ENCODE data around the gene TTC39C.
A peak's percentile ranks its signal among the peaks of the same experiment; 100 is the strongest.

Gene TTC39C

GRCh38 chr18:24089515-24090337 is 75.2 kb downstream of the TTC39C start:
- no peak for DNase-seq

GRCh38 chr18:24090876-24091275 is 76.3 kb downstream of the TTC39C start:
- no peak for DNase-seq

DNA sequence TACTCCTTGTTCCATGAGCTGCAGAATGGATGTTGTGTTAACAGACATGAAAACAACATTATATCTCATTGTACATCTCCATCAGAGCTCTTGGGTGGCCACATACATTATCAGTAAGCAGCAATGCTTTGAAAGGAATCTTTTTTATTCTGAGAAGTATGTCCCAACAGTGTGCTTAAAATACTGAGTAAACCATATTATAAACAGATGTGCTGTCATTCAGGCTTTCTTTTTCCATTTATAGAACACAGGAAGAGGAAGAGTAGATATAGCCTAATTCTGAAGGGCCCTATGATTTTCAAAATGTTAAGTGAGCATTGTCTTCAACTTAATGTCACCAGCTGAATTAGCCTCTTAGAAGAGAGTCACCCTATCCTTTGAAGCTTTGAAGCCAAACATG is 80.0 kb downstream of the TTC39C start:
- DNase-seq, result no peak

GRCh38 chr18:24095976-24096375 is 81.4 kb downstream of the TTC39C start:
- DNase-seq, result no peak

- no peak for DNase-seq
Observed at GRCh38 chr18:24103320-24104021, 88.9 kb downstream of the TTC39C start.

- no peak for DNase-seq
Observed at GRCh38 chr18:24104486-24104885, 89.9 kb downstream of the TTC39C start.

GRCh38 chr18:24108641-24109040 is 94.1 kb downstream of the TTC39C start:
- DNase-seq, result no peak

- DNase-seq, result no peak
Observed at GRCh38 chr18:24111936-24112335, 97.4 kb downstream of the TTC39C start.

- no peak for DNase-seq
Observed at GRCh38 chr18:24112464-24112863, 97.9 kb downstream of the TTC39C start.

- DNase-seq, result no peak
Observed at GRCh38 chr18:24112874-24113615, 98.5 kb downstream of the TTC39C start.

GRCh38 chr18:24114924-24115549 is 100.5 kb downstream of the TTC39C start:
- DNase-seq, result no peak

- no peak for DNase-seq
Observed at GRCh38 chr18:24115628-24116027, 101.1 kb downstream of the TTC39C start.

DNA sequence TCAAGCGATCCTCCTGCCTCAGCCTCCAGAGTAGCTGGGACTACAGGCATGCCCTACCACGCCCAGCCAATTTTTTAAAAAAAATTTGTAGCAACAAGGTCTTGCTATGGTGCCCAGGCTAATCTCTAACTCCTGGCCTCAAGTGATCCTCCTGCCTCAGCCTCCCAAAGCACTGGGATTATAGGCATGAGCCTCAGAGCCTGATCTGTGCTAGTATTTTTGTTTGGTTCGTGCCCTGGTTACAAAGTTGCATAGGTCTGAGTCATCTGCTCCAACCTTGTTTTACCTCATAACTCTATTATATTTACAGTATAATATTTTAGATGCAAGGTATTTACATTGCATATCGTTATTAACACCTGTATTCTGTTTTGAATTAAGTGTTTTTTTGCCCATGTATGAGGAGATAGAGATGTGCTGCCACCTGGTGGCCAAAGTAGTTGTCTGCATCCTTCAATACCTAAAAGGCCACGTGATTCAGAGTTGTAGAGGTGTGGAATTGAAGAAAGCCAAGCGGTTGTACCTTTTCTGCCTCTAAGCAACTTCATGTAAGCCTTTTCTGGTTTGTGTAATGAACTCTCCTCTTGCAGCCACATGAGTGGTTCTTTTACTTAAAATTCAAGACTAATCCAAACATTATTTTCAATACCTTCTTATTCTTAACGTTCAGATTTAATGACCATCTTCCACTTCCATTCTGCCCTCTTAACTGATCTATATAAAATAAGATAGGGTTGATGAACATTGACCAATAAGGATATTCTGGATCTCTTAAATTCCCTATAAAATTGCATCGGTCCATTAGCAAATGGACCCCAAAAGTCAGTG is 104.4 kb downstream of the TTC39C start:
- DNase-seq, result peak; percentile 68

GRCh38 chr18:24120676-24121075 is 106.1 kb downstream of the TTC39C start:
- DNase-seq, result no peak

DNA sequence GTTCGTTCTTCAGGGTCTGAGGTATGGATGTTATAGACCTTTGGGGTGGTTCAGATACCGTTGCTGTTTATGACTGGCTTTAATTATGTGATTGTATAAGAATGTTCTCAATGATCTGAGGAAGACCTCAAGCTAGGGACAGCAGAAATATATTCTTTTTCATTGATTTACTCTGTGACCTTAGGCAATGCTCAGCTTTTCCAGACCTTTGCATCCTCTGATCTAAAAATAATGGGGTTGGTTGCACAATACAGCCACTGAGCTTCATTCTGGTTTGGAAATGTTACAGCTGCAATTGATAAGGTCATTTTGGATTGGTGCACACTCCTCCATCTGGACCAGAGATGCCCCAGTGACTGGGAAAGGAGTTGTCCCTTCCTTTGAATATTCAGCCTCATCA is 107.1 kb downstream of the TTC39C start:
- DNase-seq, result no peak

- DNase-seq, result no peak
Observed at GRCh38 chr18:24126155-24126961, 111.8 kb downstream of the TTC39C start.

DNA sequence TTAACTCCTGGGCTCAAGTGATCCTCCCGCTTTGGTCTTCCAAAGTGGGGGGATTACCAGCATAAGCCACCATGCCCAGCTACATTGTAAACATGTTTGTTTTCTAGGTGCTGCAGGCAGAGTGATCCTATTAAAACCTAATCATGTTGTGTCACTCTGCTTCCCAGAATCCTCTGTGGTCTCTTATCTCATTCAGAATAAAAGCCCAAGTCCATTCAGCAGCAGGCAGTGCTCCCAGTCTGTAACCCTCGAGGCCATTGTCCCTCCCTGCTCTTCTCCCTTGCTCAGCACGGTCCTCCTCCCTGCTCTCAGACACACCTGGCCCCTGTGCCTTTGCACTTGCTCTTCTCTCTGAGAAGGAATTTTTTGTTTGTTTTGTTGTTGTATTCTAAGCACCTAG is 113.2 kb downstream of the TTC39C start:
- DNase-seq, result no peak

DNA sequence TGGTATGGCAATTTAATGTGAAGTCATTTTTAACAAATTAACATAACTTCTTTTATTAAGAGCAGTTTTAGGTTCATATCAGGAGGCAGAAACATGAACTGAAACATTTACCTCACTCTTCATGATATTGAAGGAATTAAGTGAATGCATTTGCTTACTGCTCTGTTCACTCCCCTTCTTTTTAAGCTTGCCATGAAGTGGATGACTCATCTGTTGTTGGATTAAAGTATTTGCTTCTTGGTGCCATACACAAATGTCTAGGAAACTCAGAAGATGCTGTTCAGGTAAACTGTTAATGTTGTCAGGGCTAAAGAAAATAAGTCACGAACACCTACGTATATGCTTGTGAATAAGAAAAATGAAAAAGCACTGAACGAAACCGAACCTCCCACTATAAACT is 114.1 kb downstream of the TTC39C start:
- no peak for DNase-seq

DNA sequence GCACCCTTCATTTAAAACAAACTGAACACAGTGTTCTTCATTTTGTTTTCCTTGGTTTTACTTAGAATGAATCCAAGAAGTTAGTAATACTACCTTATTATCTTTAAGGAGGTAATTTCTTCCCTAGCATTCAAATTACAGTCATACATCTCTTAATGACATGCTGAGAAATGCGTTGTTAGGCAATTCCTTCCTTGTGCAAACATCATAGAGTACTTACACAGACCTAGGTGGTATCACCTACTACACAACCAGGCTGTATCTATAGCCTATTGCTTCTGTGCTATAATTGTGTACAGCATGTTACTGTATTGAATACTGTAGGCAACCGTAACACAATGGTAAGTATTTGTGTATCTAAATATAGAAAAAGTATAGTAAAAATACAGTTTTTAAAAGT is 115.9 kb downstream of the TTC39C start:
- no peak for DNase-seq

DNA sequence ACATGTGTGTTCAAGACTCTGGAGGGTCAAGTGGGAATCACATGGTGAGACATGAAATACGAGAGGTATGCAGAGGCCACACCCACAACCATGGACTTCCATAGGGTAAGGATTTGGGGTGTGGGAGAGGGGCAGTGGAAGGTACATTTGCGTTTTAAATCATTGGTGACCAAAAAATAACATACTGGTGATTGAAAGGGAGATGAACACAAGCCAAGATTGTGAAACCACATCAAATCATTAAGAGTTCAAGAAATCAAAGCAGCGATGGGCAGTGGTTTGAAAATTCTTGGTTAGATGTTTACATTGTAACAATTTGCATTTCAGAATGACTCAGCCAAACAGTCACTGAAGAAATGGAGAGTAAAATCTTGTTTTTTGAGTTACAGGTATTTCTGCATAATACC is 122.4 kb downstream of the TTC39C start:
- no peak for DNase-seq

DNA sequence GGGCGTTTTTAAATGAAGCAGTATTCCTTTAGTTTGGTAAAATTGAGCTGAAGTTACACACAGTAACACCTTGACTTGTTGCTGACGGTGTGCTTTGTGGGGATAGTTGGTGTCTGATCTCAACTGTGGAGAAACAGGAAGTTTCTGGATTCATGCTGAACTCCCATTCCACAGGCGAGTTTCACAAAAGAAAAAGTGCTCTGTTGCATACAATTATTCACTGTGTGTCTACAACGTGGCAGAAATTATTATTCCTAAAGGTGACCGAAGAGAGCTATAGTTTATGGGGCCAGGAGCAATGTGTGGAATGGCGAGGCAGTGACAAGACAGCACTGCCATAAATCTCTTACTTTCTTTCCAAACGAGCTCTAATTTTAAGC is 123.8 kb downstream of the TTC39C start:
- DNase-seq, result no peak

Data from right hindlimb (tissue), 1 donor.